Hematopoietic multipotent progenitor cell treated with erythropoietin and hydrocortisone succinate and interleukin-3 and kit ligand, for 6 days (in vitro differentiated cells): Measurements from ENCODE around the gene STX8.

Experiments used
- DNase-seq: peaks from one replicate; pipeline ENCODE4 v3.0.0-alpha.2; 2015

Gene STX8

DNA sequence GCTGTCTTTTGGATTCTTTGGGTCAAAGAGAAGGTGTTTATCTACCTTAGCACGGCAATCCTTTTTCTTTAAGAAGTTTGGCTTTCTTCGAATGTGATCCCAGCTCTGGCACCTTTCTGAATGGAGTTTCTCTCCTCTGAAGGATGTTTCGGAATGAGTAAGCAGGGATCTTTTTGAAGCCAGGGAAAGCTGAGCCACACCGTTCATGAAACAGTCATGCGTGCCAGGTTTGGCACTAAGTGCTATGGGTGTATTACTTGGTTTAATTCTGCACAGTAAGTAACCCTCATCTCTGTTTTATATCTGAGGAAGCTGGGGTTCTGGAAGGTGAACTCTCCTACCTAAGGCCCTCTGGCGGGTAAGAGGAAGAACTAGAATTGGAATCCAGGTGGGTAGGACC is 319.8 kb downstream of the STX8 start:
- DNase-seq = no peak

DNA sequence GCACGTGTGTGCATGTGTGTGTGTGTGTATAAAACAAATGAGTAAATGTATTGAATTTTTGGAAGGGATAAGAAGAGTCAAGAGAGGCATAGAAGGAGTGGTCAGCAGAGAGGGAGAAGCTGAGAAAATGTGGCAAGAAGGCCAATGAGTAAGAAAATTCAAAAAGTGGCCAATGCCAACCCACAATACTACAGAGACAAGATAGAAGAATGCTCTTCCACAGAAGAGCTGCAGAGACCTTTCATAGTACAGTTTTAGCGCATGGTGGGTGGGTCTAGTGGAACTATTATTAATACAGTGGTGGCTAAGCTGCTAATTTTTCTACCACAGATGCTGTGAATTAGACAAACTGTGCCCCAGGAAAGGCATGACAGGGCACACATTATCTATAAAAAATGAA is 320.8 kb downstream of the STX8 start:
- no peak for DNase-seq

DNA sequence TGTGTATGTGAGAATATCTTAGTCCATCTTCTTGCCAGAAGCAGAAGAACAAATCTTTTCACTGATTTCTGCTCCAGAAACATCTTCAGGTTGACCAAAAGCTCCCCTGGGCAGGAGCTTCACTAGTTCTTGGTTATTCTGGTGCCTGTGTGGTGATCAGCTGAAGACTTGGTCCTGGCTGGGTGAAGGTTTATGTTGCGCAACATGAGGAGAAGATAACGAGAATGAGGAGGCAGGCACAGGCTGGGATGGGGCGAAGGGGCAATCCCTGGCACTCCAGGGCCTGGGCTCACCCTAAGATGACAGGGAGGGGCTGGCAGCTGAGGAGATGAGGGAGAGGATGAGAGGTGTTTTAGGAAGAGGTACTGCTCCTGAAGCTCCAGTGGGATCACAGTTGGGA is 322.3 kb downstream of the STX8 start:
- DNase-seq = no peak

DNA sequence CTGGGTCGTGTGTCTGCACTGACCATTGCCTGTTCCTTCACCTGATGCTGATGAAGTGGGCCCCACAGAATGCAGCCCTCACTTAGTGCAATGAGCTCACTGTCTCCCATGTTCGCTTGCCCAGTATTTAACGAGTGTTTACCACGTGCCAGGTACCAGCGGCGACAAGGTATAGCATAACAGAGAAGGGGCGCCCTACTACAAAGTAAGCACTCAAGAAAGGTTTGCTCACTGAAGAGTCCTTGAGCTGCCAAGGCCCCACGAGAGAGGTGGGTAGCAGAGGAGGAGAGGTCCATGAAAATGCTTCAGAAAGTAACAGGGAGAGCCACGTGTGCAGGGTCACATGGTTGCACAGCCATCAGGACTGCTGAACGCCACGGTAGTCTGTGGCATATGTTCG is 324.3 kb downstream of the STX8 start:
- no peak for DNase-seq

DNA sequence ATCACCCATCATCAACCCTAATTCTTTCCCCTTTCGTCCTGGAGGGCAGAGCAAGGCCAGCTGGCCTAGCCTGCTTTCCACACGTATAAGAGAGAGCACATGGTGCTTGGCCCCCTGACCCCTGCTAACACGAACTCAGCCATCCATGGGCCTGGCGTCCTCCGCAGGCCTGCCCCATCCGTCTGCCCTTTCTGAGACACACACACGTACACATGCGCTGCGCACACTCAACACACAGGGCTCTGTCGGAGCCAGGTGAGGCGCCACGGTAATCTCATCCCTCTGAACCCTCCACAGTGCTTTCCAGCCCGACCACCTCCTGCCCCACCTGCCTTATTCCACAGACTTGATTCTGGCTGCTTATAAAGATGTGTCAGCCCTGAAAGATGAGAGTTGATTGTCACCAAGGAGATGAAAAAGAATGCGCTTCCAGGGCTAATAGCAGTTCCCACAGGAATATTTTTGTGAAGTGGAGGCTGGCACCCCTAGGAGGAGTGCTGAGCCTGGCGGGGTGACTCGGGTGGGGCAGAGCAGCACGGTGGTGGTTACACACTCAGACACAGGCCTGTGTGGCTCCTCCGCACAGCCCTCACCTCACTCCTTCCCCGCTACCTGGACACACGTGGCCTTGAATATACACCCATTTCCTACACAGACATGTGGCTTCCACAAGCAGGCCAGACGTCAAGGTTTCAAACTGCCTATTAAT is 326.2 kb downstream of the STX8 start:
- no peak for DNase-seq

- no peak for DNase-seq
These were observed 328.1 kb downstream of the STX8 start for GRCh38 chr17:9247401-9247938.

DNA sequence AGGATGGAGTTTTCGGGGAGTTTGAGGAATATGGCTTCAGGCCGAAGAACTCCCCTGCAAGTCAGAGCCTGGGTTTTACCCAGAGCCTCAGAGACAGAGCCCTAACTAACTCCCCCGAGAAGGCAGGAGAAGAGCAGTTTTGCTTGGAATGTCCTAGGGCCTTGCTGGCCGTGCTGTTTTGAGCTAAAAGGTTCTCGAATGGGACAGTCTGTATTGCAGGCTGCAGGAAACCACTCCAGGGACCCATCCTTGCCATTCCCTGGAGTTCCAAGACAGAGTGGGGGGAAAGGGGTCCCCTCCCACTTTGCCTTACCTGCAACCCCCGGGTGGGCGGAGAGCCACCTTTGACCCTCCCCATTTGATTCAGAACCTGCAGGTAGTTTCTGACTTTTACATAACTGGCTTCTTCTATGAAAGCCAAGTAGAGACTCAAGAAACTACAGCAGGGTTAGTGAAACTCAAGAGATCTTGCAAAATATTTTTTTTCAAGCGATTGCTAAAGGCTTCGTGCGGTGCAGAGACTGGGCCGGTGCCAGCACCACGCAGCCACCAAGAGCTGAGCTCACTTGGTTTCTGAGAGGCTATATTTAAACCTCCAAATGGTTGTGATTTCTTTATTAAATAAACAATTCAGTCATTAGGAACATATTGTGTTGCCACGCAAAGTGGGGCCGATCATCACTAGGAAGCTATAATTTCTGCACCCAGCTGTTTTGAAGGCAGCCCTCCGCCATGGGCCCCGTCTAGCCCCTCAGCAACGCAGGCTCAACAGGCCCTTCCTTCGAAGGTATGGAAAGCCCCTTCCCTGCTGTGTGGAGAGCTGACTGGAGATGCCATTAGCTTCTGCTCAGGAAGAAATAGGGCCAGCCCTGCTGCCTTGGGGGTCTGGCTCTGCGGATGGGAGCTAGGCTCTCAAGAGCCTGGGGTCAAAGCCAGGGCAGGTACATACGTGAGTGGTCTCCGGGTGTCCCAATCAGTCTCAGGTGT is 331.3 kb downstream of the STX8 start:
- no peak for DNase-seq

DNA sequence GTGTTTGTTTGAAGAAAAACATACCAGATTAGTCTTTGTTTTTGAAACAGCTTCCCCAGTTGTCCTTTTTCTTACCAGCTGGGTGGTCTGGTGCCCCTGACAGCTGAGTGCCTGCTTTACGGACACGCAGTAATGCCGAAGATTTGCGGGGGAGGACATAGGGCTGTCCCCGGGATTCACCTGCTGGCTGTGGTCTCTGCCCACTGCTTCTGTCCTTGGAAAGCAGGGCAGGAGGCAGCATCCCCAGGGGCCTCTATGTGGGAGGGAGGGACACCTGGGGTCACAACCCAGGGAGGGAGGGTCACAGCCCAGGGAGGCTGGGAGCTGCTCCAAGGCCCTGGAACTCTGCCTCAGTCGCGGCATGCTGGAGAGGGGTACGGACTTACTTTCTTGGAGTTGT is 332.6 kb downstream of the STX8 start:
- no peak for DNase-seq

DNA sequence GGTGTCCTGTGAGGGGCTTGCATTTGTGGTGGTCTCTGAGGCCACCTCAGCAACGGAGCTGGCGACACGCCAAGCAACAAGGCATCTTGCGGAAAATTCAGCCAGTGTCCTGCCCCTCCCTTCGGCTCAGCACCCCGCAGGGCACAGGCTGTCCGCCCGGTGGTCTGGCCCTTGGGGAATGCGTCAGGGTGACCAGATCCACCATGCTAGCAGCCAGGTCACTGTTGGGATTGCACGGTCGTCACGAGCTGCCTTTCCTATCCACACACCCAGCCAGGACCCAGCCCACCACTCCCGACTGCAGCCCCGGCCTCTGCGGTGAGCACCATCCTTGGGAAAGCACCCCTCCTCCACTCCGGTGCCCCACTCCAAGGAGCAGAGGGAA is 333.1 kb downstream of the STX8 start:
- no peak for DNase-seq

DNA sequence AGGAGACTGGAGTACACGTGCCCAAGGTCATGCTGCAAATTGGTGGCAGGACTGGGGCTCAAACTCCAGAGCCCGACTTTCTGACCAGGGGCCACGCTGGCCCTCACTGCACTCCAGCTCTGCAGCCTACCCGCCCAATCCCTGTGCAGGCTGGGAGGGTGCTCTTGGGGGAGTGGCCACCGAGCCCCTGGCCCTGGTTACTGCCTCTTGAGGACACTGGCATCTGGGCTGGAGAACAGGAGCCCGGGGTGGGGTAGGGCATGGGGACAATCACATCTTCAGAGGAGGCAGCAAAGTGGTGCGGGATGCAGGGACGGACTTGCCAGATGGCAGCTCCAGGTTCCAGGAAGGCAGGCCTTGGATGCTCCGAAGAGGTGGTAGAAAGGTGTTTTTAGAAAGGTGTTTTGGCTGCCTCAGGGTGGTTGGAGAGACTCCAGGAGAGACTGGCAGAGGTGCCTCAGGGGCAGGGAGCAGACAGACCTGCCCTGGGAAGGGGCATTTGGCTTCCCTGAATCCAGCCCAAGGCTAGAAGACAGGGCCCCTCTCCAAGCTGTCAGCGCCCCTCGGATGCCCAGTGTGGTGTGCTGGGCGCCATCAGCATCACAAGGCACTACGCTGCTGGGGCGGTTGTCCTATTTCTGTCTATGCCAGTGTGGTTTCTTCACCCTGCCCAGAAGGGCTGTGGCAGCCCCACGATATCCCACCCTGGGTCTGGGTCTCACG is 333.7 kb downstream of the STX8 start:
- no peak for DNase-seq

DNA sequence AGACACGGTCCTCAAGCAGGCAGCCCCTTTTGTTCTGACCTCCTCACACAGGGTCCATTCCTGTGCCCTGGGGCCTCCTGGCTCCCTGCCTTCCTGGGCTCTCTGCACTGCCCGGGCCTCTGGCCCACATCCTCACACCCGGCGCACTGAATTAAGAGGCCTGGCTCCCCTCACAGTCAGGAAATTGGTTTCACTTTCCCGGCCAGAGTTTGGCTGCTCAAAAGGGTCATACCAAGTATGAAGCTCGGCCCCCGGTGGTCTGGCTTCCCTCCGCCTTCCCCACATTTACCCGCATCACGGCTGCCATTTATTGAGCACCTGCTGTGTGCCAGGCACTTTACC is 334.3 kb downstream of the STX8 start:
- DNase-seq = no peak

DNA sequence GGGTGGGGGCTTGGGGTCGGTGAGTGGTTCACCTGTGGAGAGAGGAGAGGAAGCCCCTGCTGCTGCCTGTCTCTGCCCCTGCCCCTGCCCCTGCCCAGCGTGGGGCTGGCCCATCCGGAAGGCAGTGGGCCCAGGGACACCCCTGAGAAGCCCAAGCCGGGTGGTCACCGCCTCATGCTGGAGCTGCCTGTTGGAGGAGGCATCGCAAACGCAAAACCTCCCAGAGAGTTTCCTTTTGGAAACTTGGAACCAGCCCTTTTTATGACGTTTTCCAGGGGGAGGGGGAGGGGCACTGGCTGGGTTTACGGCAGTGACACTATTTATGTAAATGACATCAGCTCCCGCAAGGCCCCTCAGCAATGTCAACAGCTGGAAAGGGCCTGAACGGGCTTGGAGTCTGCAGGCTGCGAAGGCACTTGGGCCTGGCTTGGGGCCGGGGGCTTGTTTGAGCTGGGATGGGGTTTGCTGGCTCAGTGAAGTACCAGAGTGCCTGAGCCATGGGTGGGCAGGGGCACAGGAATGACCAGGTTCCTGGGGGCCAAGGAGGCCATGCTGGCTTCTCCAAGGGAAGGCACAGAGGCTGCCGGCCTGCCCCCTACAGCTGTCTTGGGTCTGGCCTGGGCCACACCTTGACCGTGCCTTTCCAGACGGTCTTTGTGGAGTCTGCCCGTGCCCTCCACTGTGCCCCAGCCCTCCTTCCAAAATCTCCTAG is 334.8 kb downstream of the STX8 start:
- no peak for DNase-seq

- DNase-seq = peak; percentile 78
These were observed 335.6 kb downstream of the STX8 start for GRCh38 chr17:9239793-9240658.

DNA sequence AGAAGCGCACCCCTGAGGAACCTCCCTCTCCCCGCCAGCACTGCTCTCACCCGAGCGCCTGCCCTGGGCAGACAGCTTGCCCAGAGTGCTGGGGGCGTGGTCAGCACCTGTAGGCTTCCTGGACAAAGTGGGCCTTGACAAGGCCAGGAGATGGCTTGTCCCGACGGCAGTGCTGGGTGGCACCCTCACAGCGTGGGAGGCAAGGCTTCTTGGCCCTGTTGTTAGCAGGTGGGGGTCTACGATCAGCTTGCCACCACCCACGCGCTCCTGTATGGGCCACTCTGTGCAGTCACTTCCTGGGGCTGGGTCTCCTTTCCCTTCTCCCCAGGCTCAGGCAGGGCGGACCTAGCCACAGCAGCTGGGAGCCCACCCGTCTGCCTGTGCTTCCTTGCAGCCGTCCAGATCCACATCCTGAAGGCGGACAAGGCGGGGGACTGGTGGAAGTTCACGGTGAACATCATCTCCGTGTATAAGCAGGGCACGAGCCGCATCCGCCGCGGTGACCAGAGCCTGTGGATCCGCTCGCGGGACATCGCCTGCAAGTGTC is 336.3 kb downstream of the STX8 start:
- no peak for DNase-seq

GRCh38 chr17:9238340-9239245 is 337.0 kb downstream of the STX8 start:
- no peak for DNase-seq

DNA sequence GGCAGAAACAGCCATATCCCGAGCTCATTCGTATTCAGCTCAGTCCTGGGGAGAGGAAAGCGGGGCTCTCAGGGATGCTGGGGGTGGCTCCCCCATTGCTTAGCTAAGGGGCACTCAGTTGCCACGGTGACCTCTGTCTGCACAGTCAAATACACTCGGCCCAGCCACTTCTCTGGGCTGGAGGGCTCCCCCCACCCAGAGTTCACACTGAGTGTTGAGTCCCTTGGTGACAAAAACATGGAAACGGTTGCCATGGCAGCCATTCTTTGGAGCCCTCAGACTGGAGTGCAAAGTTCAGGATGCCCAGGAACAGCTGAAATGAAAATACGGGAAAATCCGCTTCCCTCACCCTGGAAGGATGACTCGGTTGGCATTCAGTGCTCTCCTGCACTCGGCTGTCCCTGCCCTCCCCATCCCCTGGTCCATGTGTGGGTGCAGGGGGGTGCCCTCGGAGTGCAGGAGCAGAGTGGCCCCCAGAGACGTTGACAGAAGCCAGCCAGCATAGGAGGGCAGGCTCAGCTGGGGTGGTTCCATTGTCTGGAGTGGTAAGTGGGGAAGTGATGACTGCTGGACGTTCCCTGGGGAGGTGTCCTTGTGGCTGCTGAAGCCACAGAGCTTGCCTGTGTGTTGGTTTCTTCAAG is 337.8 kb downstream of the STX8 start:
- DNase-seq = no peak

DNA sequence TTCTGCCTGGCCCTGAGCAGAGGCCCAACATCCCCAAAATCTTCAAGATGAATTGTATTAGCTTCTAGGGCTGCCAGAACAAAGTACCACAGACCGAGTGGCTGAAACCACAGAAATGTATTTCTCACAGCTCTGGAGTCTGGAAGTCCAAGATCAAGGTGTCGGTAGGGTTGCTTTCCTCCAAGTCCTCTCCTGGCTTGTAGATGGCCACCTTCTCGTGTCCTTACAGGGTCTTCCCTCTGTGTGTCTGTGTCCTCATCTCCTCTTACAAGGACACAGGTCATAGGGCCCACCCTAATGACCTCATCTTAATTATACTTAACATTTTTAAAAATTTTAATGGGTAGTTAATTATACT is 338.6 kb downstream of the STX8 start:
- no peak for DNase-seq

- DNase-seq = no peak
These were observed 339.2 kb downstream of the STX8 start for GRCh38 chr17:9236286-9237052.

- no peak for DNase-seq
These were observed 340.3 kb downstream of the STX8 start for GRCh38 chr17:9235346-9235745.
